Mucosa of descending colon (tissue), 3 donors: ENCODE results near the gene POLR2J. TPM values are rescaled to one million over a fixed set of nuclear protein-coding genes. Genes with fewer than 3 reads are reported as not detected.
A peak's percentile ranks its signal among the peaks of the same experiment; 100 is the strongest.

Source experiments
- ATAC-seq: fragments of 200-7000 bp; cut with Tn5 transposase; one replicate; pipeline ENCODE4 v1.9.1; 2020; ENCODE audit warnings: mild to moderate bottlenecking, moderate library complexity
- DNase-seq, 3 donors: peaks; one replicate each; pipeline ENCODE4 v3.0.0-alpha.2; 2020
- H3K36me3 ChIP-seq: fragments of 200-600 bp; one replicate; pipeline ENCODE4 v1.8.0; 2021; ENCODE audit warnings: low read depth, mild to moderate bottlenecking
- H3K4me1 ChIP-seq: fragments of 200-600 bp; one replicate; pipeline ENCODE4 v1.8.0; 2021; ENCODE audit warnings: low read depth, mild to moderate bottlenecking
- H3K4me3 ChIP-seq: fragments of 200-600 bp; one replicate; pipeline ENCODE4 v1.8.0; 2021; ENCODE audit warnings: mild to moderate bottlenecking
- H3K9me3 ChIP-seq: fragments of 200-600 bp; one replicate; pipeline ENCODE4 v1.8.0; 2021; ENCODE audit warnings: mild to moderate bottlenecking
- CTCF ChIP-seq: fragments of 200-600 bp; IDR thresholded peaks from one replicate; pipeline ENCODE4 v1.8.0; 2022; ENCODE audit warnings: antibody characterized with exemption, mild to moderate bottlenecking
- intact Hi-C, 2 donors: fragments of 100-400 bp; cut with DNase I in 1 of 2; cut with micrococcal nuclease in 1 of 2; formaldehyde crosslinking; loops; one replicate each; pipeline versions ENCODE4 v1.11.0 to v1.11.1; 2022; cut with DNase I, micrococcal nuclease
- total RNA-seq, 3 donors: library from RNA; stranded (reverse); fragmentation: NEBNext Ultra II Directional in 2 of 3; extraction: Animal tissue kit (Norgen Biotek cat#: 25700) in 2 of 3; gene quantifications; one replicate each; pipeline versions ENCODE4 v1.2.1 to v1.2.4, GENCODE V29; 2021 to 2023
- donor health status: DM: no; HTN: no; CAD: no; lungs with moderate emphysema.
- donor health status: DM: no; HTN: no; CAD: no.
- donor health status: DM: no; HTN: yes; CAD: no.

The POLR2J gene
- total RNA-seq, 3 donors from 2014 or later = 44.0 to 59.3 (median 45.6) TPM

GRCh38 chr7:102434039-102434486 is 44.7 kb downstream of the POLR2J start:
- H3K4me3 ChIP-seq = peak overlapping the region; percentile 25
- intact Hi-C loops = no loop called here
- H3K9me3 ChIP-seq = no peaks in the 10 kb centered on the region
- DNase-seq = no peak
- TF ChIP-seq CTCF = no peak
- no peaks in the 10 kb centered on the region for H3K36me3 ChIP-seq
- ATAC-seq = peak; percentile 18
- H3K4me1 ChIP-seq = peaks cover 18% of the 10 kb centered on the region

GRCh38 chr7:102433219-102434038 is 45.3 kb downstream of the POLR2J start, which contains the start of gene ORAI2:
Gene ORAI2, plus strand, starts transcription at chr7:102433575. Its CDS starts 5,382 bp downstream, at chr7:102438957.
- DNase-seq = peak; percentile 78 to 91 (median 86)
- intact Hi-C loops = no loop called here
- peak; percentile 83 for ATAC-seq
- Histone ChIP-seq H3K4me1 (peaks cover 18% of the 10 kb centered on the region), H3K36me3 (no peaks in the 10 kb centered on the region), H3K4me3 (peak within 1 kb of the TSS; percentile 25), H3K9me3 (no peaks in the 10 kb centered on the region)
- TF ChIP-seq CTCF = no peak

GRCh38 chr7:102432442-102433218 is 46.1 kb downstream of the POLR2J start:
- TF ChIP-seq CTCF = no peak
- H3K4me1 ChIP-seq = peaks cover 18% of the 10 kb centered on the region
- ATAC-seq (peak; percentile 28), DNase-seq (peak in 1 of 3 donors; percentile 22)
- no peaks in the 10 kb centered on the region for H3K36me3 ChIP-seq
- no peak overlapping the region for H3K4me3 ChIP-seq
- intact Hi-C loops = no loop called here
- H3K9me3 ChIP-seq = no peaks in the 10 kb centered on the region

GRCh38 chr7:102431617-102432298 is 47.0 kb downstream of the POLR2J start:
- peak; percentile 62 to 69 (median 65) for DNase-seq
- ATAC-seq = peak; percentile 76

More at GRCh38 chr7:102431617-102432298, 47.0 kb downstream of the POLR2J start:
- H3K4me3 ChIP-seq = no peak overlapping the region
- peaks cover 18% of the 10 kb centered on the region for H3K4me1 ChIP-seq
- H3K9me3 ChIP-seq = no peaks in the 10 kb centered on the region
- H3K36me3 ChIP-seq = no peaks in the 10 kb centered on the region
- no peak for TF ChIP-seq CTCF
- intact Hi-C loops = no loop called here
